ENCODE results near the gene COMMD4. TPM values are rescaled to one million over a fixed set of nuclear protein-coding genes. Genes with fewer than 3 reads are reported as not detected.

Gene COMMD4
- total RNA-seq (2022; extraction: Qiagen RNA extraction; ENCODE audit: low read depth): 174 to 218 TPM (median 179 TPM) in 5 replicates

GRCh38 chr15:75335705-75336355 is at the start of gene COMMD4:
COMMD4 (plus strand) TSS chr15:75336063; CDS start chr15:75336090, 27 bp downstream.

DNA sequence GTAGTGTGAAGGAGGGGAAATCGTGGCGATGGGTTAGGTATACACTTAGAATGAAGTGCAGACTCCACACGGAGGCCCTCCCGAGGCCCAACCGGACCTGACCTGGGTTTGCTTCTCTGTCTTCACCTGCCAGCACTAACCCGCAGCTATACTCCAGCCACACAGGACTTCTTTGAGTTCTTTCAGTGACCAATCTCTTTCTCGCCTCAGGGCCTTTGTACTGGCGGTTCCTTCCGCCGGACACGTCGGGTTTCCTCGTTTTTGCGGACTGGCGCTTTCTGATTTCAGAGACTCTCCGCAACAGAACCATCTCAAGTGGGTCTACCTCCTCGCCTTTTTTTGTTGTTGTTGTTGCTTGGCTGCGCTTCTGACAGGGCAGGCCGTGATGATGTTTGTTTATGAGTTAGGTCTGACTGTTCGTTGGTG is 10.9 kb downstream of the COMMD4 start, which contains the start of gene NEIL1:
Gene NEIL1, plus strand, starts transcription at position 244 of the 426 bp plus-strand sequence. CDS start 1,867 bp downstream, outside the sequence.

GRCh38 chr15:75367913-75368688 is 32.2 kb downstream of the COMMD4 start, which contains the start of gene MAN2C1:
MAN2C1 (minus strand) TSS chr15:75368607; CDS start chr15:75368583, 24 bp downstream.

Other genes with a start within 250 kb of the COMMD4 start
- gene C15orf39, start 134.2 kb upstream of the COMMD4 start, total RNA-seq (2022; extraction: Qiagen RNA extraction; ENCODE audit: low read depth): 24.2 to 31.7 TPM (median 31.1 TPM) in 5 replicates
- gene GOLGA6C, start 77.7 kb upstream of the COMMD4 start, total RNA-seq (2022; extraction: Qiagen RNA extraction; ENCODE audit: low read depth): 0.16 TPM in 1 of 5 replicates, not detected in the others
- 0.05 to 0.09 TPM in 2 of 5 replicates, not detected in the others for gene GOLGA6D, start 53.2 kb upstream of the COMMD4 start, total RNA-seq (2022; extraction: Qiagen RNA extraction; ENCODE audit: low read depth)
- 1.3 to 3.6 TPM (median 2.7 TPM) in 5 replicates for gene NEIL1, start 11.0 kb downstream of the COMMD4 start, total RNA-seq (2022; extraction: Qiagen RNA extraction; ENCODE audit: low read depth)
- 62.1 to 85.3 TPM (median 75.3 TPM) in 5 replicates for gene MAN2C1, start 32.5 kb downstream of the COMMD4 start, total RNA-seq (2022; extraction: Qiagen RNA extraction; ENCODE audit: low read depth)
- 22.0 to 30.8 TPM (median 28.6 TPM) in 5 replicates for gene SIN3A, start 115.6 kb downstream of the COMMD4 start, total RNA-seq (2022; extraction: Qiagen RNA extraction; ENCODE audit: low read depth)
- 36.4 to 48.2 TPM (median 44.9 TPM) in 5 replicates for gene PTPN9, start 243.3 kb downstream of the COMMD4 start, total RNA-seq (2022; extraction: Qiagen RNA extraction; ENCODE audit: low read depth)